A673 (cell line): ENCODE data around the gene NBEAL1. TPM values are rescaled to one million over a fixed set of nuclear protein-coding genes. Genes with fewer than 3 reads are reported as not detected.
A peak's percentile ranks its signal among the peaks of the same experiment; 100 is the strongest.
"Not testable (repeated sequence)": the region's sequence is repeated elsewhere in the genome, so short reads cannot be mapped to it uniquely, and the experiment has no call there.

Experiments
- BruUV-seq: library from RNA; stranded (reverse); fragments of 400-500 nt; replicated peaks from 2 replicates; lab custom pipeline; 2021; lab: Mats Ljungman, UMichigan
- CTCF ChIA-PET: fragments of 300-600 bp; sonication (Branson Sonifier 250); formaldehyde crosslinking; loops from one replicate; lab custom pipeline; 2022; ENCODE audit warnings: antibody characterized with exemption; lab: Charles Lee
- POLR2A ChIA-PET: fragments of 300-600 bp; sonication (Branson Sonifier 250); formaldehyde crosslinking; loops from one replicate; lab custom pipeline; 2022; ENCODE audit warnings: antibody characterized with exemption; ENCODE audit not compliant: low non-redundant PET; lab: Charles Lee
- DNase-seq: peaks from one replicate; pipeline ENCODE4 v3.0.0-alpha.2; 2015; ENCODE audit warnings: low spot score
- H3K27ac ChIP-seq: fragments of 200-600 bp; sonication (generic); 2 replicates; pipeline ENCODE4 v1.5.1; 2016; ENCODE audit warnings: mixed run types, low read depth, mild to moderate bottlenecking, mixed read lengths, antibody characterized with exemption, low read length; ENCODE audit not compliant: poor library complexity, severe bottlenecking
- H3K27me3 ChIP-seq: fragments of 200-600 bp; sonication (generic); replicated peaks from 2 replicates; pipeline ENCODE4 v1.6.1; 2017; ENCODE audit warnings: mixed run types, low read depth, mild to moderate bottlenecking, mixed read lengths, antibody characterized with exemption, low read length; ENCODE audit not compliant: insufficient read depth, poor library complexity
- H3K36me3 ChIP-seq: fragments of 200-600 bp; sonication (generic); 2 replicates; pipeline ENCODE4 v1.6.1; 2016; ENCODE audit warnings: mixed run types, mild to moderate bottlenecking, mixed read lengths, antibody characterized with exemption, low read length; ENCODE audit not compliant: insufficient read depth, poor library complexity, severe bottlenecking
- H3K4me1 ChIP-seq: fragments of 200-600 bp; sonication (generic); 2 replicates; pipeline ENCODE4 v1.6.1; 2017; ENCODE audit warnings: mixed run types, mild to moderate bottlenecking, mixed read lengths, antibody characterized with exemption, low read length; ENCODE audit not compliant: insufficient read depth, poor library complexity, severe bottlenecking
- H3K4me3 ChIP-seq: fragments of 200-600 bp; sonication (generic); 2 replicates; pipeline ENCODE4 v1.5.1; 2016; ENCODE audit warnings: low read depth, mixed run types, mild to moderate bottlenecking, mixed read lengths, low read length; ENCODE audit not compliant: poor library complexity, severe bottlenecking
- H3K9me3 ChIP-seq: fragments of 200-600 bp; sonication (generic); 2 replicates; pipeline ENCODE4 v1.6.1; 2016; ENCODE audit warnings: mixed run types, low read depth, mild to moderate bottlenecking, mixed read lengths, antibody characterized with exemption, low read length; ENCODE audit not compliant: poor library complexity, severe bottlenecking
- EZH2 ChIP-seq: fragments of 200-600 bp; sonication (generic); IDR thresholded peaks from 2 replicates; pipeline ENCODE4 v1.6.1; 2017; ENCODE audit warnings: borderline replicate concordance, low read depth, mild to moderate bottlenecking, mixed read lengths, antibody characterized with exemption, low read length; ENCODE audit not compliant: poor library complexity, severe bottlenecking
- intact Hi-C: fragments of 100-400 bp; cut with micrococcal nuclease; formaldehyde crosslinking; loops from one replicate; pipeline ENCODE4 v1.10.0; 2022; ENCODE audit not compliant: unreplicated experiment
- total RNA-seq: library from RNA; stranded (reverse); gene quantifications from 2 replicates; pipeline ENCODE4 v1.2.3, GENCODE V29; 2021
- TF ChIP-seq, protein P1 (sequence below): fragments of 300-800, 200-600 bp; sonication (generic); conservative IDR thresholded peaks from 2 replicates; pipeline ENCODE4 v1.5.1; 2017; ENCODE audit warnings: low read depth, mild to moderate bottlenecking, antibody characterized with exemption, low read length, moderate library complexity, mixed read lengths

Gene NBEAL1
- total RNA-seq, 1 experiment from 2014 or later = 15.8 TPM

- ChIA-PET CTCF (no interaction called here), POLR2A (no interaction called here)
- no peaks in the 10 kb centered on the region for H3K36me3 ChIP-seq
- no TSS peak for BruUV-seq
- intact Hi-C loops = no loop called here
- H3K27me3 ChIP-seq = no peaks in the 10 kb centered on the region
- no peak overlapping the region for H3K4me3 ChIP-seq
- no peaks in the 10 kb centered on the region for H3K4me1 ChIP-seq
- DNase-seq = no peak
- no peaks in the 10 kb centered on the region for H3K9me3 ChIP-seq
- no peak for TF ChIP-seq EZH2
- TF ChIP-seq, protein P1, sequence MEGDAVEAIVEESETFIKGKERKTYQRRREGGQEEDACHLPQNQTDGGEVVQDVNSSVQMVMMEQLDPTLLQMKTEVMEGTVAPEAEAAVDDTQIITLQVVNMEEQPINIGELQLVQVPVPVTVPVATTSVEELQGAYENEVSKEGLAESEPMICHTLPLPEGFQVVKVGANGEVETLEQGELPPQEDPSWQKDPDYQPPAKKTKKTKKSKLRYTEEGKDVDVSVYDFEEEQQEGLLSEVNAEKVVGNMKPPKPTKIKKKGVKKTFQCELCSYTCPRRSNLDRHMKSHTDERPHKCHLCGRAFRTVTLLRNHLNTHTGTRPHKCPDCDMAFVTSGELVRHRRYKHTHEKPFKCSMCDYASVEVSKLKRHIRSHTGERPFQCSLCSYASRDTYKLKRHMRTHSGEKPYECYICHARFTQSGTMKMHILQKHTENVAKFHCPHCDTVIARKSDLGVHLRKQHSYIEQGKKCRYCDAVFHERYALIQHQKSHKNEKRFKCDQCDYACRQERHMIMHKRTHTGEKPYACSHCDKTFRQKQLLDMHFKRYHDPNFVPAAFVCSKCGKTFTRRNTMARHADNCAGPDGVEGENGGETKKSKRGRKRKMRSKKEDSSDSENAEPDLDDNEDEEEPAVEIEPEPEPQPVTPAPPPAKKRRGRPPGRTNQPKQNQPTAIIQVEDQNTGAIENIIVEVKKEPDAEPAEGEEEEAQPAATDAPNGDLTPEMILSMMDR = no peak; the same call in 1 of the 2 replicates
- no peak overlapping the region for H3K27ac ChIP-seq
Measured at GRCh38 chr2:203112342-203112741, 97.7 kb downstream of the NBEAL1 start.

- POLR2A ChIA-PET = interaction anchor here (0.5 to 0.6 kb wide), 2 partner anchors 62 to 263 kb away, joined by 3 to 4 read pairs; no protein-coding TSS in a partner anchor
- H3K4me3 ChIP-seq, H3K9me3 ChIP-seq, CTCF ChIA-PET, H3K4me1 ChIP-seq, intact Hi-C loops, BruUV-seq, H3K27ac ChIP-seq, H3K27me3 ChIP-seq, DNase-seq, H3K36me3 ChIP-seq: not testable (repeated sequence)
Measured at GRCh38 chr2:203115201-203115700, 100.6 kb downstream of the NBEAL1 start.

- no TSS peak for BruUV-seq
- ChIA-PET POLR2A (no interaction called here), CTCF (no interaction called here)
- no peaks in the 10 kb centered on the region for H3K9me3 ChIP-seq
- TF ChIP-seq, protein P1 = peak; percentile 42; the same call in 1 of the 2 replicates
- TF ChIP-seq EZH2 = no peak
- H3K36me3 ChIP-seq = no peaks in the 10 kb centered on the region
- H3K27ac ChIP-seq = no peak overlapping the region
- no peaks in the 10 kb centered on the region for H3K27me3 ChIP-seq
- intact Hi-C loops = loop anchor here (5.0 kb wide), 2 partner anchors 290 to 535 kb away; no protein-coding TSS in a partner anchor
- H3K4me3 ChIP-seq = no peak overlapping the region
- no peaks in the 10 kb centered on the region for H3K4me1 ChIP-seq
- peak; percentile 27 for DNase-seq
Measured at GRCh38 chr2:203122317-203122986, 107.8 kb downstream of the NBEAL1 start.
